HepG2 (cell line): ENCODE results near the gene SERPINF2. TPM values are rescaled to one million over a fixed set of nuclear protein-coding genes. Genes with fewer than 3 reads are reported as not detected.
A peak's percentile ranks its signal among the peaks of the same experiment; 100 is the strongest.

Source experiments
- ATAC-seq: fragments of 200-7000 bp; cut with Tn5 transposase; 3 replicates; pipeline ENCODE4 v1.9.1; 2020; ENCODE audit warnings: mild to moderate bottlenecking, moderate library complexity
- BruUV-seq: library from RNA; stranded (reverse); fragments of 400-500 nt; replicated peaks from 2 replicates; lab custom pipeline; 2021; lab: Mats Ljungman, UMichigan
- CTCF ChIA-PET: fragments of 300-600 bp; formaldehyde crosslinking; extraction: SDS; loops from one replicate; lab custom pipeline; 2021; ENCODE audit warnings: low total read pairs, inconsistent platforms, low intra/inter-chr PET ratio; lab: Yijun Ruan, JAX
- POLR2A ChIA-PET: fragments of 350-600 bp; sonication (Branson Sonifier 250); formaldehyde crosslinking; loops from one replicate; lab custom pipeline; 2020; ENCODE audit warnings: antibody characterized with exemption, inconsistent platforms; lab: Yijun Ruan, JAX
- DNase-seq: peaks from one replicate; pipeline ENCODE4 v3.0.0-alpha.2; 2015; ENCODE audit warnings: low spot score
- FAIRE-seq: peaks from 3 replicates; lab custom pipeline; 2011; peaks lifted over from hg19 to GRCh38; lab: Jason Lieb, UNC
- H2AFZ ChIP-seq: one replicate; pipeline ENCODE4 v1.6.1; 2011; ENCODE audit warnings: low read length, inconsistent platforms
- H3K27ac ChIP-seq: fragments of 300-600 bp; 3 replicates; pipeline ENCODE4 v1.8.0; 2011; ENCODE audit warnings: mixed run types, mild to moderate bottlenecking, mixed read lengths, low read length, inconsistent platforms; ENCODE audit not compliant: insufficient read depth; ENCODE audit errors: extremely low read length
- H3K27me3 ChIP-seq, 2 experiments: fragments of 200-600 bp in 1 of 2; 2 replicates in 1 of 2; 3 replicates in 1 of 2; pipeline versions ENCODE4 v1.6.0 to v1.8.0; 2011; ENCODE audit warnings: low read length in 2 of 2, mild to moderate bottlenecking in 2 of 2, moderate library complexity in 2 of 2, inconsistent platforms in 1 of 2; ENCODE audit not compliant: insufficient read depth in 2 of 2, control insufficient read depth in 1 of 2
- H3K36me3 ChIP-seq, 2 experiments: fragments of 200-600 bp in 1 of 2; replicated peaks in 1 of 2; 2 replicates in 1 of 2; 3 replicates in 1 of 2; pipeline versions ENCODE4 v1.5.1 to v1.8.0; 2011; ENCODE audit warnings: low read length in 2 of 2, inconsistent platforms in 1 of 2; ENCODE audit not compliant: insufficient read depth in 2 of 2, control insufficient read depth in 1 of 2
- H3K4me1 ChIP-seq: 2 replicates; pipeline ENCODE4 v1.5.1; 2012; ENCODE audit warnings: low read length, inconsistent platforms; ENCODE audit not compliant: insufficient read depth
- H3K4me2 ChIP-seq: 2 replicates; pipeline ENCODE4 v1.6.0; 2011; ENCODE audit warnings: low read depth, low read length, inconsistent platforms
- H3K4me3 ChIP-seq, 3 experiments: fragments of 200-600 bp in 1 of 3; sonication (generic), shearing (Covaris generic) in 1 of 3; replicated peaks in 1 of 3; 2 replicates each; pipeline ENCODE4 v1.5.1; 2011 to 2016; ENCODE audit warnings: low read length in 3 of 3, inconsistent platforms in 2 of 3, low read depth in 2 of 3, mild to moderate bottlenecking in 2 of 3, control low read depth in 1 of 3, mixed read lengths in 1 of 3; ENCODE audit not compliant: insufficient read depth in 1 of 3
- H3K79me2 ChIP-seq: one replicate; pipeline ENCODE4 v1.6.1; 2011; ENCODE audit warnings: low read length, inconsistent platforms; ENCODE audit not compliant: insufficient read depth
- H3K9ac ChIP-seq: 2 replicates; pipeline ENCODE4 v1.6.0; 2011; ENCODE audit warnings: mild to moderate bottlenecking, low read depth, low read length, inconsistent platforms; ENCODE audit not compliant: insufficient read depth
- H3K9me3 ChIP-seq: 2 replicates; pipeline ENCODE4 v1.5.1; 2012; ENCODE audit warnings: mild to moderate bottlenecking, low read length
- H4K20me1 ChIP-seq: 2 replicates; pipeline ENCODE4 v1.6.0; 2011; ENCODE audit warnings: inconsistent platforms, mild to moderate bottlenecking, low read length, moderate library complexity; ENCODE audit not compliant: insufficient read depth
- ATAD3A ChIP-seq: sonication (generic); formaldehyde crosslinking; IDR thresholded peaks from 2 replicates; pipeline ENCODE4 v1.4.0; 2020; ENCODE audit warnings: missing genetic modification reagents
- BCLAF1 ChIP-seq: fragments of 450-650 bp; IDR thresholded peaks from 2 replicates; pipeline ENCODE4 v1.6.1; 2017; ENCODE audit warnings: mild to moderate bottlenecking
- GABPB1 ChIP-seq: IDR thresholded peaks from 2 replicates; pipeline ENCODE4 v1.6.1; 2016; ENCODE audit warnings: mild to moderate bottlenecking, missing genetic modification reagents, moderate library complexity, missing compliant biosample characterization
- GATAD1 ChIP-seq: IDR thresholded peaks from 2 replicates; pipeline ENCODE4 v1.6.1; 2016; ENCODE audit warnings: missing genetic modification reagents, missing compliant biosample characterization
- IRF1 ChIP-seq: sonication (generic); formaldehyde crosslinking; IDR thresholded peaks from 2 replicates; pipeline ENCODE4 v1.4.0; 2020; ENCODE audit warnings: low read depth, mild to moderate bottlenecking, missing genetic modification reagents
- NR2C2 ChIP-seq: sonication (generic); formaldehyde crosslinking; IDR thresholded peaks from 2 replicates; pipeline ENCODE4 v1.4.0; 2020; ENCODE audit warnings: missing genetic modification reagents, mild to moderate bottlenecking, moderate library complexity, borderline replicate concordance
- RXRB ChIP-seq: IDR thresholded peaks from 2 replicates; pipeline ENCODE4 v1.6.1; 2016; ENCODE audit warnings: borderline replicate concordance, missing genetic modification reagents, missing compliant biosample characterization
- STAT6 ChIP-seq: sonication (generic); formaldehyde crosslinking; IDR thresholded peaks from 2 replicates; pipeline ENCODE4 v1.4.0; 2020; ENCODE audit warnings: missing genetic modification reagents, mild to moderate bottlenecking, borderline replicate concordance
- SYNCRIP ChIP-seq: fragments of 200-400 bp; formaldehyde crosslinking; IDR thresholded peaks from 2 replicates; pipeline ENCODE4 v1.6.1; 2018; ENCODE audit warnings: mild to moderate bottlenecking, low read depth, low read length; ENCODE audit not compliant: insufficient read depth
- TAF1 ChIP-seq: sonication (generic); formaldehyde crosslinking; IDR thresholded peaks from 2 replicates; pipeline ENCODE4 v1.4.0; 2020; ENCODE audit warnings: missing genetic modification reagents
- ZBTB25 ChIP-seq: IDR thresholded peaks from 2 replicates; pipeline ENCODE4 v1.6.1; 2018; ENCODE audit warnings: missing genetic modification reagents
- ZFP36L1 ChIP-seq: sonication (generic); formaldehyde crosslinking; IDR thresholded peaks from 2 replicates; pipeline ENCODE4 v1.8.0; 2022; ENCODE audit warnings: mild to moderate bottlenecking, missing genetic modification reagents, moderate library complexity
- ZNF557 ChIP-seq: sonication (generic); formaldehyde crosslinking; IDR thresholded peaks from 2 replicates; pipeline ENCODE4 v1.4.0; 2020; ENCODE audit warnings: missing genetic modification reagents
- ZNF720 ChIP-seq: sonication (generic); formaldehyde crosslinking; IDR thresholded peaks from 2 replicates; pipeline ENCODE4 v1.4.0; 2020; ENCODE audit warnings: missing genetic modification reagents
- ZNF768 ChIP-seq: sonication (generic); formaldehyde crosslinking; IDR thresholded peaks from 2 replicates; pipeline ENCODE4 v1.4.0; 2020; ENCODE audit warnings: missing genetic modification reagents
- WGBS: methylation state at CpG from one replicate; pipeline ENCODE4 v1.1.6; 2017; ENCODE audit warnings: low lambda C conversion rate; 5-methylcytosine and 5-hydroxymethylcytosine counted together
- in situ Hi-C: cut with HindIII; loops from 2 replicates; pipeline ENCODE4 v1.10.0; 2017; ENCODE audit warnings: low pct_unique_long_range_greater_than_20kb; ENCODE audit not compliant: extremely low pct_ligation_motif_present
- intact Hi-C: fragments of 100-400 bp; cut with micrococcal nuclease; formaldehyde crosslinking; loops from one replicate; pipeline ENCODE4 v1.10.0; 2022; ENCODE audit not compliant: unreplicated experiment
- polyA plus RNA-seq, 8 experiments: library from polyadenylated mRNA; depleted of rRNA in 3 of 8; stranded (reverse) in 7 of 8; unstranded in 1 of 8; fragments of >200 nt; fragmentation: Illumina TruSeq in 4 of 8; extraction: Trizol in 4 of 8; gene quantifications; 2 replicates each; pipeline versions ENCODE4 v1.2.1 to v1.2.3, GENCODE V29; 2011 to 2016; ENCODE audit warnings: low read depth in 4 of 8, missing spikeins in 1 of 8, mixed read lengths in 1 of 8; ENCODE audit not compliant: insufficient read depth in 1 of 8
- total RNA-seq, 5 experiments: library from RNA; depleted of rRNA; stranded (reverse); fragments of >200 nt; fragmentation: Illumina TruSeq; extraction: Trizol; gene quantifications; 2 replicates each; pipeline ENCODE4 v1.2.3, GENCODE V29; 2016; ENCODE audit warnings: low read depth in 1 of 5

Gene SERPINF2
- total and polyA plus RNA-seq, 2 of the 13 experiments (the other 11 are each of a cell fraction or from before 2014, with no cell fraction given): 309 to 548 TPM

GRCh38 chr17:1783834-1784611 is 41.4 kb downstream of the SERPINF2 start (continued):
- 0 out of 2 replicates have a peak, but pooled peaks have one; percentile 16 for TF ChIP-seq ZBTB25 (CRISPR knock-in tag)
- 0 out of 2 replicates have a peak, but pooled peaks have one; percentile 34 for TF ChIP-seq RXRB (CRISPR knock-in tag)
- no peak for TF ChIP-seq IRF1 (CRISPR knock-in tag)
- TF ChIP-seq GATAD1 (CRISPR knock-in tag): peak; percentile 25; the same call in 1 of the 2 replicates
- no peak for TF ChIP-seq STAT6 (CRISPR knock-in tag)

GRCh38 chr17:1785930-1786329 is 43.3 kb downstream of the SERPINF2 start:
- WGBS: 100% methylated on average over 4 of the region's 4 CpGs
- DNase-seq: no peak
- no peaks in the 10 kb centered on the region for H3K27me3 ChIP-seq
- no peak overlapping the region for H3K4me2 ChIP-seq
- no peak for FAIRE-seq
- no TSS peak for BruUV-seq
- no peak for TF ChIP-seq ZNF557 (CRISPR knock-in tag)
- no peak for TF ChIP-seq ZNF720 (CRISPR knock-in tag)
- no peak for TF ChIP-seq GABPB1 (CRISPR knock-in tag)
- no peak for TF ChIP-seq TAF1 (CRISPR knock-in tag)
- no peak for TF ChIP-seq BCLAF1
- no peak for TF ChIP-seq ZFP36L1 (CRISPR knock-in tag)
- TF ChIP-seq NR2C2 (CRISPR knock-in tag): no peak
- TF ChIP-seq ZNF768: no peak
- TF ChIP-seq SYNCRIP: no peak
- no peak for TF ChIP-seq ATAD3A (CRISPR knock-in tag)
- ATAC-seq: no peak
- intact Hi-C loops: no loop called here
- H3K36me3 ChIP-seq: peaks cover 23 to 51% of the 10 kb centered on the region in 2 experiments
- H3K27ac ChIP-seq: no peak overlapping the region
- H3K9ac ChIP-seq: no peak overlapping the region
- H3K79me2 ChIP-seq: no peaks in the 10 kb centered on the region
- ChIA-PET CTCF (no interaction called here), POLR2A (interaction anchor here (1.0 kb wide), 1 partner anchor 16 kb away, joined by 3 read pairs; no protein-coding TSS in a partner anchor)
- H4K20me1 ChIP-seq: no peaks in the 10 kb centered on the region
- H2AFZ ChIP-seq: no peak overlapping the region
- H3K9me3 ChIP-seq: no peaks in the 10 kb centered on the region
- H3K4me3 ChIP-seq: no peak overlapping the region
- H3K4me1 ChIP-seq: peaks cover 7% of the 10 kb centered on the region
- in situ Hi-C loops: no loop called here
